Astrocyte of the spinal cord (primary cell): Measurements from ENCODE around the gene GDF2.

Experiments
- DNase-seq: peaks from one replicate; pipeline ENCODE4 v3.0.0; 2011; ENCODE audit warnings: low read depth, low spot score
- H3K4me3 ChIP-seq: 2 replicates; pipeline ENCODE4 v1.5.1; 2011; ENCODE audit warnings: low read depth, mild to moderate bottlenecking, low read length, moderate library complexity
- CTCF ChIP-seq: IDR thresholded peaks from 2 replicates; pipeline ENCODE4 v1.5.1; 2012; ENCODE audit warnings: low read depth, mild to moderate bottlenecking, low read length, inconsistent platforms
- in situ Hi-C: cut with HindIII; loops from 2 replicates; pipeline ENCODE4 v1.10.0; 2017; ENCODE audit warnings: low sequenced_read_pairs

Gene GDF2

GRCh38 chr10:47359626-47360418 is 37.6 kb downstream of the GDF2 start:
- in situ Hi-C loops = no loop called here
- H3K4me3 ChIP-seq = no peak overlapping the region
- DNase-seq = no peak
- no peak for TF ChIP-seq CTCF

- no peak for DNase-seq
- in situ Hi-C loops = no loop called here
- H3K4me3 ChIP-seq = no peak overlapping the region
- peak; percentile 0 for TF ChIP-seq CTCF
Measured at GRCh38 chr10:47360419-47361040, 38.3 kb downstream of the GDF2 start.

- in situ Hi-C loops = no loop called here
- H3K4me3 ChIP-seq = no peak overlapping the region
- DNase-seq = peak; percentile 24
- TF ChIP-seq CTCF = peak; percentile 92
Measured at GRCh38 chr10:47361293-47361692, 39.0 kb downstream of the GDF2 start.

- in situ Hi-C loops = no loop called here
- no peak for DNase-seq
- TF ChIP-seq CTCF = no peak
- no peak overlapping the region for H3K4me3 ChIP-seq
Measured at GRCh38 chr10:47362199-47362598, 39.9 kb downstream of the GDF2 start.

- in situ Hi-C loops = no loop called here
- no peak overlapping the region for H3K4me3 ChIP-seq
- no peak for DNase-seq
- TF ChIP-seq CTCF = no peak
Measured at GRCh38 chr10:47363781-47364180, 41.5 kb downstream of the GDF2 start.

GRCh38 chr10:47364366-47364765 is 42.1 kb downstream of the GDF2 start:
- DNase-seq = no peak
- TF ChIP-seq CTCF = no peak
- H3K4me3 ChIP-seq = no peak overlapping the region
- in situ Hi-C loops = no loop called here
